ENCODE data around the gene EFCAB6. TPM values are rescaled to one million over a fixed set of nuclear protein-coding genes. Genes with fewer than 3 reads are reported as not detected.
A peak's percentile ranks its signal among the peaks of the same experiment; 100 is the strongest.

The EFCAB6 gene
- total RNA-seq, 1 donor from 2014 or later = 0.23 TPM

DNA sequence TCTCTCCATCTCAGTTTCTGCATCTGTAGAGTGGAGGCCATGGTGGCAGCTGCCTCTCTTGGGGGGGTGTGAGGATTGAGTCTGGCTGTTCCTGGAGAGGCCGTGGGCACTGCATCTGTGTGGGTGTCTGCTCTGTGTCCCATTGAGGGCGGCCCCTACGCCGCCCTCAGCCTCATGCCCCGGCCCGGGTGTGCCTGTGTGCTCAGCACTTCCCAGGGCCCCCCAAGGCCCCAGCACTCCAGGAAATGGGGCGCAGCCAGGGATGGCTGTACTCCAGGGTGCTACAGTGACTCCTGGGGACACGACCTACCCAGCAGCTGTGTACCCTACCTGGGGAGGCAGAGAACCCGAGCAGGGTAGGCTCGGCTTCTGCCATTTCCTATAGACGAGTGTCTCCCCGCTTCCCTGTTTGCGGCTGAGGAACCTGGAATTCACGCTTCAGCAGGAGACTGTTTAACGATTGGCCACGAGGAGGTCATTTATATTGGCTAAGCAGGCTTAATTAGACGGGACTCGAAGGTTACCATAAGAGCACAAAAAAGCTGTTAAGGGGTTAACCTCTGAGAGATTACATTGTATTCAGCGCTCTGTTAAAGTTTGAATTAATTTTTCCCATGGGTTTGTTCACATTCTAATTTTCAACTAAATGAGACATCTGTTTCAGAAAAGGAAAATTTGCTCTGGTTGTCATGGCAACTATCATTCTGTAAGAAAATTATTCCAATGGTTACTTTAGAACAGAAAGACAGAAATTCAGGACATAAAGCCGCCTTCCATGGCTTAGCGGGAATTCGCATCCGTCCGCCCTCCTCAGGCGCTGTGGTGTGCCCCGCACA lies 323.9 kb downstream of the EFCAB6 start:
- Mint-ChIP-seq H3K27ac (no peak overlapping the region), H3K36me3 (ENCODE audit: low read depth) (no peaks in the 10 kb centered on the region), H3K27me3 (no peaks in the 10 kb centered on the region), H3K4me3 (no peak overlapping the region), H3K4me1 (no peaks in the 10 kb centered on the region), H3K9me3 (peaks cover 10% of the 10 kb centered on the region)
- intact Hi-C loops (cut with micrococcal nuclease) = no loop called here
- DNase-seq = no peak

- H3K4me1 Mint-ChIP-seq = no peaks in the 10 kb centered on the region
- H3K9me3 Mint-ChIP-seq = peaks cover 10% of the 10 kb centered on the region
- DNase-seq = no peak
- H3K27ac Mint-ChIP-seq = no peak overlapping the region
- no peaks in the 10 kb centered on the region for H3K36me3 Mint-ChIP-seq (ENCODE audit: low read depth)
- intact Hi-C loops (cut with micrococcal nuclease) = no loop called here
- no peak overlapping the region for H3K4me3 Mint-ChIP-seq
- no peaks in the 10 kb centered on the region for H3K27me3 Mint-ChIP-seq
Observed at GRCh38 chr22:43487311-43488030, 324.6 kb downstream of the EFCAB6 start.

GRCh38 chr22:43485502-43486089 lies 326.5 kb downstream of the EFCAB6 start:
- DNase-seq = no peak
- Mint-ChIP-seq H3K9me3 (no peaks in the 10 kb centered on the region), H3K36me3 (ENCODE audit: low read depth) (no peaks in the 10 kb centered on the region), H3K27me3 (no peaks in the 10 kb centered on the region), H3K4me1 (peaks cover 5% of the 10 kb centered on the region), H3K4me3 (no peak overlapping the region), H3K27ac (no peak overlapping the region)
- intact Hi-C loops (cut with micrococcal nuclease) = no loop called here

- DNase-seq = no peak
- no peaks in the 10 kb centered on the region for H3K27me3 Mint-ChIP-seq
- no peaks in the 10 kb centered on the region for H3K9me3 Mint-ChIP-seq
- peaks cover 5% of the 10 kb centered on the region for H3K4me1 Mint-ChIP-seq
- no peak overlapping the region for H3K27ac Mint-ChIP-seq
- no peak overlapping the region for H3K4me3 Mint-ChIP-seq
- intact Hi-C loops (cut with micrococcal nuclease) = no loop called here
- H3K36me3 Mint-ChIP-seq (ENCODE audit: low read depth) = no peaks in the 10 kb centered on the region
Observed at GRCh38 chr22:43484227-43484626, 327.9 kb downstream of the EFCAB6 start.

- H3K27me3 Mint-ChIP-seq = no peaks in the 10 kb centered on the region
- intact Hi-C loops (cut with micrococcal nuclease) = no loop called here
- no peak overlapping the region for H3K27ac Mint-ChIP-seq
Observed at GRCh38 chr22:43483669-43484068, 328.4 kb downstream of the EFCAB6 start.

GRCh38 chr22:43483266-43483665 lies 328.8 kb downstream of the EFCAB6 start:
- Mint-ChIP-seq H3K4me1 (peaks cover 5% of the 10 kb centered on the region), H3K4me3 (no peak overlapping the region), H3K27ac (no peak overlapping the region), H3K27me3 (no peaks in the 10 kb centered on the region), H3K9me3 (no peaks in the 10 kb centered on the region), H3K36me3 (ENCODE audit: low read depth) (no peaks in the 10 kb centered on the region)
- DNase-seq = no peak
- intact Hi-C loops (cut with micrococcal nuclease) = no loop called here

More at GRCh38 chr22:43483669-43484068, 328.4 kb downstream of the EFCAB6 start:
- Mint-ChIP-seq H3K4me3 (no peak overlapping the region), H3K9me3 (no peaks in the 10 kb centered on the region), H3K4me1 (peaks cover 5% of the 10 kb centered on the region), H3K36me3 (ENCODE audit: low read depth) (no peaks in the 10 kb centered on the region)
- DNase-seq = no peak

DNA sequence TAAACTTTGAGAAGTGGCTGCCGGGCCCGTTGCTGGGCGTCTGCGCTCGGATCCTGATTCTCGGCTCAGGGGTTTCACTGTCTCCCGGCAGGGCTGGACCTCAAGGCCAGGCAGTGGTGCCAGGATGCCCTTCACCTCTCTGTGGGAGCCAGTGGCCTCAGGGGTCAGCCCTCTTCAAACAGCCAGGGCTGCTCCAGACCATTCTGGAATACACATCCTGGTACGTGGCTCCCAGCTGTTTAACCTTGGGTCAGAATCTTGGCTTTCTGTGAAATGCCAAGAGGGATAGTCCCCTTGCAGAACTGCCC lies 329.8 kb downstream of the EFCAB6 start:
- H3K4me3 Mint-ChIP-seq = no peak overlapping the region
- H3K36me3 Mint-ChIP-seq (ENCODE audit: low read depth) = no peaks in the 10 kb centered on the region
- H3K9me3 Mint-ChIP-seq = no peaks in the 10 kb centered on the region
- intact Hi-C loops (cut with micrococcal nuclease) = no loop called here
- H3K27me3 Mint-ChIP-seq = no peaks in the 10 kb centered on the region
- no peak overlapping the region for H3K27ac Mint-ChIP-seq
- peaks cover 5% of the 10 kb centered on the region for H3K4me1 Mint-ChIP-seq
- DNase-seq = no peak

DNA sequence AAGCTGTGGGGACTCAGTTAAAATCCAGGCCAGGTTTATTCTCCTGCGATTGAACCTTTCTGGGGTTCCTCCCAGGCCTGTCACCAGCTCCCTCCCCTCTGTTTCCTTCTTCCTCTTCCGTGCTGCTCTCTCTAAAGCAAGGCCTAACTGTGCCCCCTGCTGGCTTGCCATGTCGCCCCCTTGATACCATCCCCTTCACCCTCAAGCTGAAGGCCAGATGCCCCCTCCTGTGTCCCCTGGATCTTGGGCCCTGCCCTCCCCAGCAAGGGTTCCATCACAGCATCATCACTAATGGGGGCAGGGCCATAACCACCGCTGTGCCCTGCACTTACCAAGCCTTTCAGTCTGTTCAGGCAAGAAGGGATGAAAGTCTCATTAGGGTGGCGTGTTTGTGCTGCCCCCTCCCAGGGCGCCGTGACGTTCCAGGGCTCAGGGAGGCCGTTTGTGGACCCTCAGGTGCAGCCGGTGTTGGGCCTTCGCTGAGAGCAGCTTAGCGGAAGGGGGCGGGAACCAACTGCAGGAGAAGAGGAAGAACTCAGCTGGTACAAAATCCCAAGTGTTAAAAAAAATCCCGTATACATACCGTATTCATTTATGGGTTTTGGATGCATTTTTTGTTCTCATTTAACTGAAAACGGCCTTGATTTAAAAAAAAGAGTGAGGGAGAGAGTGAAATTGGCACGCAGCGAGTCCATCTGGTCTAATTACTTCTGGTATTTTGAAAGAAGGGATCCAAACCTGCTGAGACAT lies 330.4 kb downstream of the EFCAB6 start:
- H3K27me3 Mint-ChIP-seq = no peaks in the 10 kb centered on the region

DNA sequence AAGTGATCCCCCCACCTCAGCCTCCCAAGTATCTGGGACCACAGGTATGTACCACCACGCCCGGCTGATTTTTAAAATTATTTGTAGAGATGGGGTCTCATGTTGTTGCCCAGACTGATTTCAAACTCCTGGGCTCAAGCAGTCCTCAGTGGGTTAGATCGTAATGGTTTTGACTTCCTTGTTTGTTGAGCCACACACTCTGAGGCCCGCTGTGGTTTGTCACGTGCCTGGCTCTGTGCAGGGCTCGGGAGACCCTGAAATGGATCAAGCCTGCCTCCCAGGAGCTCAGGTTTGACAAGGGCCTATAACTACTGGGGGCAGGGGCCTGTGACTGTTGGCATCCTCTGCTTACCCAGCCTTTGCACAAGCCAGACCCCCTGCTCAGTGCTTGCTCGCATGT lies 332.1 kb downstream of the EFCAB6 start:
- no peak for DNase-seq
- Mint-ChIP-seq H3K36me3 (ENCODE audit: low read depth) (no peaks in the 10 kb centered on the region), H3K4me1 (peaks cover 5% of the 10 kb centered on the region), H3K9me3 (no peaks in the 10 kb centered on the region), H3K4me3 (no peak overlapping the region), H3K27me3 (no peaks in the 10 kb centered on the region), H3K27ac (no peak overlapping the region)
- intact Hi-C loops (cut with micrococcal nuclease) = no loop called here

More for the DNA sequence above, 330.4 kb downstream of the EFCAB6 start:
- Mint-ChIP-seq H3K36me3 (ENCODE audit: low read depth) (no peaks in the 10 kb centered on the region), H3K4me1 (peaks cover 5% of the 10 kb centered on the region), H3K4me3 (peak overlapping the region; percentile 75), H3K9me3 (no peaks in the 10 kb centered on the region), H3K27ac (peak overlapping the region; percentile 74)
- intact Hi-C loops (cut with micrococcal nuclease) = no loop called here
- peak; percentile 63 for DNase-seq

DNA sequence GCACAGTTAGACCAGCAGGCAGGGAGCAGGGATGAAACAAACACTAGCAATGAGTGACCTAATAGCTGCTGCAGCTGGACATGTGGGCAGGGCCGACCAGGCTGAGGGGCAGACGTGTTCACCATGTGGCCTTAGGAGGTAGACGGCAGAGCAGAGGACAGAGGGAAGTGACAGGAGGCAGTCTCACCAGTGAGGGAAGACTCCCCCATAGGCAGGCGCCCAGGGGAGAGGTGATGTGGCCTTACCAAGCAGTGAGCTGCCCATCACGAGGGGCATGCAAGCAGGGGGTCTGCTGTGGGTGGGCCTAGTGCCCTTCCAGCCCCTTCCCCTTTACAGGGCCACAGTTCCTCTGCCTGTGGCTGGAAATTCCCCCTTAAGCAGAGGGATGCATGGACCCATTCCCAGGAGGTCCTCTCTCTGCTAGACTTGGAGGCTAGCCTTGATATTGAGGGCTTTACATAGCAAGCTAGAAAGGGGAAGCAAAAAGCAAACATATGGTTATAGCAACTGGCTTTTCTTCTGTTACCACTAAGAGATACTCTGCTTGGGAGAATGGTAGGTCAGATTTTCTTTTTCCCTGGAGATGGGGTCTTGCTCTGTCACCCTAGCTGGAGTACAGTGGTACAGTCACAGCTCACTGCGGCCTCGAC lies 332.7 kb downstream of the EFCAB6 start:
- no peak overlapping the region for H3K4me3 Mint-ChIP-seq

More for the DNA sequence above, 332.7 kb downstream of the EFCAB6 start:
- no peak for DNase-seq
- Mint-ChIP-seq H3K9me3 (no peaks in the 10 kb centered on the region), H3K4me1 (peaks cover 5% of the 10 kb centered on the region), H3K36me3 (ENCODE audit: low read depth) (no peaks in the 10 kb centered on the region), H3K27ac (no peak overlapping the region), H3K27me3 (no peaks in the 10 kb centered on the region)
- intact Hi-C loops (cut with micrococcal nuclease) = no loop called here

Other genes starting within 250 kb of the EFCAB6 start
- not detected in 2 replicates for gene SULT4A1, start 50.2 kb upstream of the EFCAB6 start, total RNA-seq
- not detected in 2 replicates for gene PNPLA5, start 79.7 kb upstream of the EFCAB6 start, total RNA-seq
- 1.0 and 1.4 TPM in 2 replicates for gene PNPLA3, start 111.5 kb upstream of the EFCAB6 start, total RNA-seq
- 60.5 and 62.8 TPM in 2 replicates for gene SAMM50, start 143.1 kb upstream of the EFCAB6 start, total RNA-seq
- 107 and 112 TPM in 2 replicates for gene PARVB, start 212.0 kb upstream of the EFCAB6 start, total RNA-seq